BJ (cell line): ENCODE data around the gene DSCAML1. TPM values are rescaled to one million over a fixed set of nuclear protein-coding genes. Genes with fewer than 3 reads are reported as not detected.

Experiments used
- CTCF ChIA-PET: fragments of 350-600 bp; formaldehyde crosslinking; extraction: SDS; loops from one replicate; lab custom pipeline; 2021; ENCODE audit warnings: antibody characterized with exemption, inconsistent platforms; lab: Yijun Ruan, JAX
- POLR2A ChIA-PET: fragments of 300-600 bp; sonication (Branson Sonifier 250); formaldehyde crosslinking; extraction: SDS; loops from one replicate; lab custom pipeline; 2021; ENCODE audit warnings: antibody characterized with exemption; lab: Charles Lee
- DNase-seq: peaks from one replicate; pipeline ENCODE4 v3.0.0-alpha.2; 2011; ENCODE audit warnings: low read depth
- H3K27me3 ChIP-seq: 2 replicates; pipeline ENCODE4 v1.6.0; 2011; ENCODE audit warnings: low read length; ENCODE audit not compliant: control insufficient read depth, insufficient read depth
- H3K36me3 ChIP-seq: 2 replicates; pipeline ENCODE4 v1.5.1; 2011; ENCODE audit warnings: low read length; ENCODE audit not compliant: control insufficient read depth, insufficient read depth
- H3K4me3 ChIP-seq: 2 replicates; pipeline ENCODE4 v1.5.1; 2011; ENCODE audit warnings: low read depth, mild to moderate bottlenecking, control low read depth, low read length
- polyA plus RNA-seq: library from polyadenylated mRNA; depleted of rRNA; stranded (reverse); fragments of >200 nt; gene quantifications from 2 replicates; pipeline ENCODE4 v1.2.3, GENCODE V29; 2011
- TF ChIP-seq, protein P1 (sequence below): IDR thresholded peaks from 2 replicates; pipeline ENCODE4 v1.5.1; 2011; ENCODE audit warnings: low read depth, mild to moderate bottlenecking, control low read depth, inconsistent platforms, low read length, moderate library complexity; ENCODE audit not compliant: insufficient read depth

DSCAML1 gene
- polyA plus RNA-seq, 1 experiment, result not detected

GRCh38 chr11:117395476-117395875 is 401.5 kb downstream of the DSCAML1 start:
- no peaks in the 10 kb centered on the region for H3K27me3 ChIP-seq

GRCh38 chr11:117394221-117394925 is 402.6 kb downstream of the DSCAML1 start:
- POLR2A ChIA-PET, result no interaction called here
- peaks cover 53% of the 10 kb centered on the region for H3K36me3 ChIP-seq
- no peak overlapping the region for H3K4me3 ChIP-seq
- CTCF ChIA-PET, result interaction anchor here (1.3 kb wide), 1 partner anchor 155 kb away, joined by 3 read pairs; no protein-coding TSS in a partner anchor
- H3K27me3 ChIP-seq, result no peaks in the 10 kb centered on the region
- TF ChIP-seq, protein P1, sequence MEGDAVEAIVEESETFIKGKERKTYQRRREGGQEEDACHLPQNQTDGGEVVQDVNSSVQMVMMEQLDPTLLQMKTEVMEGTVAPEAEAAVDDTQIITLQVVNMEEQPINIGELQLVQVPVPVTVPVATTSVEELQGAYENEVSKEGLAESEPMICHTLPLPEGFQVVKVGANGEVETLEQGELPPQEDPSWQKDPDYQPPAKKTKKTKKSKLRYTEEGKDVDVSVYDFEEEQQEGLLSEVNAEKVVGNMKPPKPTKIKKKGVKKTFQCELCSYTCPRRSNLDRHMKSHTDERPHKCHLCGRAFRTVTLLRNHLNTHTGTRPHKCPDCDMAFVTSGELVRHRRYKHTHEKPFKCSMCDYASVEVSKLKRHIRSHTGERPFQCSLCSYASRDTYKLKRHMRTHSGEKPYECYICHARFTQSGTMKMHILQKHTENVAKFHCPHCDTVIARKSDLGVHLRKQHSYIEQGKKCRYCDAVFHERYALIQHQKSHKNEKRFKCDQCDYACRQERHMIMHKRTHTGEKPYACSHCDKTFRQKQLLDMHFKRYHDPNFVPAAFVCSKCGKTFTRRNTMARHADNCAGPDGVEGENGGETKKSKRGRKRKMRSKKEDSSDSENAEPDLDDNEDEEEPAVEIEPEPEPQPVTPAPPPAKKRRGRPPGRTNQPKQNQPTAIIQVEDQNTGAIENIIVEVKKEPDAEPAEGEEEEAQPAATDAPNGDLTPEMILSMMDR, result no peak
- DNase-seq, result no peak

More at GRCh38 chr11:117395476-117395875, 401.5 kb downstream of the DSCAML1 start:
- TF ChIP-seq, protein P1, result no peak
- peaks cover 53% of the 10 kb centered on the region for H3K36me3 ChIP-seq
- H3K4me3 ChIP-seq, result no peak overlapping the region
- no peak for DNase-seq
- POLR2A ChIA-PET, result no interaction called here
- CTCF ChIA-PET, result no interaction called here

- Histone ChIP-seq H3K4me3 (no peak overlapping the region), H3K36me3 (peaks cover 51% of the 10 kb centered on the region), H3K27me3 (no peaks in the 10 kb centered on the region)
- POLR2A ChIA-PET, result no interaction called here
- TF ChIP-seq, protein P1, result no peak
- DNase-seq, result no peak
- CTCF ChIA-PET, result interaction anchor here (1.3 to 1.8 kb wide), 2 partner anchors 33 to 153 kb away, joined by 3 to 8 read pairs; no protein-coding TSS in a partner anchor
These were observed 404.0 kb downstream of the DSCAML1 start for GRCh38 chr11:117392979-117393378.

DNA sequence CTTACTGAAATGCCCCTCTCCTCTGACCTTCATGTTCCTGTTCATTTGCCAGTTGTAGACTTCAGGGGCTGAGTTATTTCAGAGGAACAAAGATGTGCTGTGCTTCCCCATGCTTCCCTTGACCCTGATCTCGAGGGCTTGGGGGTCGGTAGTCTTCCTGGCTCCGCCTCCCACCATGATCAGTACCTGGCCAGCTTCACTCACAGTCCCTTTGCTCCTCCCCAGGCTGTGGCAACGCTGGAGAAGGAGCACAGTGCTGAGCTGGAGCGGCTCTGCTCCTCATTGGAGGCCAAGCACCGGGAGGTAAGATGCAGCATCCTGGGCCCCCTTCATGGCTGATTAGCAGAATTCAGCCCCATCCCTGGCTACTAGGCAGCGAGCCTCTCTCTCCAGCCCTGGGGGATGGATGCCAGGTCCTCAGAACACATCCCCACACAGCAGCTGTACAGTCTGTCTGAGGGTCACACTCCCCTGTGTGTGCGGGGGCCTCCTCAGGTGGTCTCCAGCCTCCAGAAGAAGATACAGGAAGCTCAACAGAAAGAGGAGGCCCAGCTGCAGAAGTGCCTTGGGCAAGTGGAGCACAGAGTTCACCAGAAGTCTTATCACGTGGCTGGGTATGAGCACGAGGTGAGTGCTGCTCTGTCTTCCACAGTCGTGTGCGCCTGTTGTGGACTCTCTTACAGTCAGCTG is 404.9 kb downstream of the DSCAML1 start:
- ChIA-PET CTCF (interaction anchor here (1.8 kb wide), 1 partner anchor 34 kb away, joined by 8 read pairs; no protein-coding TSS in a partner anchor), POLR2A (no interaction called here)
- Histone ChIP-seq H3K36me3 (peaks cover 52% of the 10 kb centered on the region), H3K27me3 (no peaks in the 10 kb centered on the region), H3K4me3 (no peak overlapping the region)
- TF ChIP-seq, protein P1, result no peak
- DNase-seq, result no peak

DNA sequence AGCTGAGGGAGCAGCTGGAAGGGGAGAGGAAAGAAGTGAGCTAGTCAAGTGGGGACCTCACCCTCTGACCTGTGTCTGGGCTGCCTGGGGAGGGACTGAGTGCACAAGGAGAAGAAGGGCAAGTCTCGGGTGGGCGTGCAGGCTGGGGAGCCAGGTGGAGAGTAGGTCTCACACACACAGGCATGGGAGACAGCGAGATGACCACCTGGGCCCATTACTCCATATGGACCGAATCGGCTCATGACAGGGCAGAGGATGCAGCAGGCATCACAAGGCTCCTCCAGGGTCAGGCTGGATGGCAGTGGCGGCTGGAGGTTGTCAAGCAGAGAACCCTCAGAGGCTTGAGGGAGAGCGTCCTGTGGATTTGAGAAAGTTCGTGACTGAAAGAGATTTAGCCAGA is 405.8 kb downstream of the DSCAML1 start:
- no peak overlapping the region for H3K4me3 ChIP-seq
- DNase-seq, result no peak
- ChIA-PET CTCF (interaction anchor here (1.0 kb wide), 1 partner anchor 35 kb away, joined by 4 read pairs; no protein-coding TSS in a partner anchor), POLR2A (no interaction called here)
- no peaks in the 10 kb centered on the region for H3K27me3 ChIP-seq
- TF ChIP-seq, protein P1, result no peak
- H3K36me3 ChIP-seq, result peaks cover 47% of the 10 kb centered on the region
